ENCODE results near the gene EHD2. TPM values are rescaled to one million over a fixed set of nuclear protein-coding genes. Genes with fewer than 3 reads are reported as not detected.

Gene EHD2
- total RNA-seq, result 46.1 TPM

GRCh38 chr19:47713046-47714021 lies at the start of gene EHD2:
Gene EHD2, plus strand, starts transcription at chr19:47713422. Its CDS starts 3,191 bp downstream, at chr19:47716613.

GRCh38 chr19:47745010-47745901 lies 32.0 kb downstream of the EHD2 start, which contains the start of gene NOP53:
Gene NOP53, plus strand, starts transcription at chr19:47745546. Its CDS starts 14 bp downstream, at chr19:47745560.

GRCh38 chr19:47778049-47778953 lies 65.1 kb downstream of the EHD2 start, which contains the start of gene SELENOW:
Gene SELENOW, plus strand, starts transcription at chr19:47778703. Its CDS starts 83 bp downstream, at chr19:47778786.

Small RNA genes within 50 kb of the gene (small RNA-seq; reads per million reads assigned to genes)
- gene SNORD23 (ENCODE audit: low replicate concordance), result not detected

Other genes starting within 250 kb of the EHD2 start
- gene SLC8A2, start 241.5 kb upstream of the EHD2 start, total RNA-seq, result 0.12 TPM
- gene KPTN, start 229.2 kb upstream of the EHD2 start, total RNA-seq, result 7.9 TPM
- gene NAPA, start 198.4 kb upstream of the EHD2 start, total RNA-seq, result 78.7 TPM
- 0.18 TPM for gene ZNF541, start 140.3 kb upstream of the EHD2 start, total RNA-seq
- gene BICRA, start 104.3 kb upstream of the EHD2 start, total RNA-seq, result 17.7 TPM
- 144 TPM for gene NOP53, start 32.1 kb downstream of the EHD2 start, total RNA-seq
- 172 TPM for gene SELENOW, start 65.3 kb downstream of the EHD2 start, total RNA-seq
- gene TPRX1, start 91.1 kb downstream of the EHD2 start, total RNA-seq, result not detected
- not detected for gene CRX, start 108.5 kb downstream of the EHD2 start, total RNA-seq
- gene TPRX2, start 145.8 kb downstream of the EHD2 start, total RNA-seq, result not detected
- gene SULT2A1, start 172.9 kb downstream of the EHD2 start, total RNA-seq, result 0.41 TPM

Measured in metanephros (tissue), 2 donors.